Mammary epithelial cell (primary cell): ENCODE results near the gene FNBP1.
"Not testable (repeated sequence)": the region's sequence is repeated elsewhere in the genome, so short reads cannot be mapped to it uniquely, and the experiment has no call there.

Experiments
- EZH2 ChIP-seq: IDR thresholded peaks from 2 replicates; pipeline ENCODE4 v1.6.1; 2012; ENCODE audit warnings: low read length, inconsistent platforms, borderline replicate concordance
- TF ChIP-seq, protein P1 (sequence below), 2 donors: IDR thresholded peaks in 1 of 2; conservative IDR thresholded peaks in 1 of 2; 2 replicates each; pipeline ENCODE4 v1.5.1; 2011 to 2012; ENCODE audit warnings: inconsistent platforms in 2 of 2, low read length in 2 of 2, mild to moderate bottlenecking in 2 of 2, control low read depth in 1 of 2, low read depth in 1 of 2; ENCODE audit not compliant: insufficient read depth in 1 of 2; ENCODE audit errors: extremely low read depth in 1 of 2

DNA sequence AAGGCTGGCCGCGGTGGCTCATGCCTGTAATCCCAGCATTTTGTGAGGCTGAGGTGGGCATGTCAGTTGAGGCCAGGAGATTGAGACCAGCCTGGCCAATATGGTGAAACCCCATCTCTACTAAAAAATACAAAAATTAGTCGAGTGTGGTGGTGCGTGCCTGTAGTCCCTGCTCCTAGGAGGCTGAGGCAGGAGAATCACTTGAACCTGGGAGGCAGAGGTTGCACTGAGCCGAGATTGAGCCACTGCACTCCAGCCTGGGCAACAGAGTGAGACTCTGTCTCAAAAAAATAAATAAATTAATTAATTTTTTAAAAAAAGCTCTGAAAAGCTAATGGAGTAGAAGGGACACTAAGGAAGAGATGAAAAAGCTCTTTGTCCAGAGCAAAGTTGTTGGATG lies 105.1 kb downstream of the FNBP1 start:
- not testable (repeated sequence) for TF ChIP-seq EZH2
- TF ChIP-seq, protein P1, sequence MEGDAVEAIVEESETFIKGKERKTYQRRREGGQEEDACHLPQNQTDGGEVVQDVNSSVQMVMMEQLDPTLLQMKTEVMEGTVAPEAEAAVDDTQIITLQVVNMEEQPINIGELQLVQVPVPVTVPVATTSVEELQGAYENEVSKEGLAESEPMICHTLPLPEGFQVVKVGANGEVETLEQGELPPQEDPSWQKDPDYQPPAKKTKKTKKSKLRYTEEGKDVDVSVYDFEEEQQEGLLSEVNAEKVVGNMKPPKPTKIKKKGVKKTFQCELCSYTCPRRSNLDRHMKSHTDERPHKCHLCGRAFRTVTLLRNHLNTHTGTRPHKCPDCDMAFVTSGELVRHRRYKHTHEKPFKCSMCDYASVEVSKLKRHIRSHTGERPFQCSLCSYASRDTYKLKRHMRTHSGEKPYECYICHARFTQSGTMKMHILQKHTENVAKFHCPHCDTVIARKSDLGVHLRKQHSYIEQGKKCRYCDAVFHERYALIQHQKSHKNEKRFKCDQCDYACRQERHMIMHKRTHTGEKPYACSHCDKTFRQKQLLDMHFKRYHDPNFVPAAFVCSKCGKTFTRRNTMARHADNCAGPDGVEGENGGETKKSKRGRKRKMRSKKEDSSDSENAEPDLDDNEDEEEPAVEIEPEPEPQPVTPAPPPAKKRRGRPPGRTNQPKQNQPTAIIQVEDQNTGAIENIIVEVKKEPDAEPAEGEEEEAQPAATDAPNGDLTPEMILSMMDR (conservative IDR thresholded peaks at IDR 0.05 in 1 of 2, IDR thresholded peaks at IDR 0.05 in 1 of 2; ENCODE audit: extremely low read depth in 1 of 2, insufficient read depth in 1 of 2, low read depth in 1 of 2, low read length in 2 of 2) = not testable (repeated sequence)
